Measurements from ENCODE around the gene ASIP.

DNA sequence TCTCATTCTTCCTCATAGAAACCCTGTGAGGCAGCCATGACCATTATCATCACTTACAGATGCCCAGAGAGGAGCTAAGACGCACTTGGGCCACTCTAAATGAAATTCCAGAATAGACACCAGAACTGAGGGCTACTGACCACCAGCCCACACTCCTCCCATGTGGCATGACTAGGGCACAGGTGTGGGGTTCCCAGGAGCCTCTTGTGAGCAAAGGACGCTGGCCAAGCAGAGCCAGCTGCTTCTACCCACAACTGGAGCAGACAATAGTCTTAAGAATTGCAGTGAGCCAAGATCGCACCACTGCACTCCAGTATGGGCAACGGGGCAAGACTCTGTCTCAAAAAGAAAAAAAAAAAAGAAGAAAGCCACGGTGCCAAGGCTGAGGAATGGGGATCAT lies 51.9 kb downstream of the ASIP start:
- TF ChIP-seq TAF1 (IDR thresholded peaks at IDR 0.05; ENCODE audit: low read depth, low read length) (no peak), POLR2A (IDR thresholded peaks at IDR 0.05; ENCODE audit: low read depth, low read length) (no peak), POLR2AphosphoS5 (IDR thresholded peaks at IDR 0.05; ENCODE audit: low read depth, low read length) (no peak), SPI1 (IDR thresholded peaks at IDR 0.05; ENCODE audit: low read depth, low read length) (no peak), POU2F2 (IDR thresholded peaks at IDR 0.05; ENCODE audit: low read depth, low read length) (no peak)

All from GM12891 (cell line).